ENCODE results near the gene MPZL3.

Gene MPZL3

DNA sequence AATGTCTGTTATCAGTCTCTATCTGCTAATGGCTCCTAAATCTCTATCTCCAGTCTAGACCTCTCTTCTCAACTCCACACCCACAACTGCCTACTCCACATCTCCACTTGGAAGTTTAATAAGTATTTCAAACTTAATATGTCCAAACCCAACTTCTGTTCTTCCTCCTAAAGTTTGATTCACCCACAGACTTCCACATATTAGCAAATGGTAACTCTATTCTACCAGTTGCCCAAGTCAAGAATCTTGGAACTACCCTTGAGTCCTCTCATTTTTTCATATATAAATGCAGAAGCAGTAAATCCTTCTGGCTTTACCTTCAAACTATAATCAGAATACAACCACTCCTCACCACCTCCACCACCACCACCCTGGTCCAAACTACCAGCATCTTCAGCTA, 20.7 kb downstream of the MPZL3 start:
- DNase-seq (ENCODE audit: low spot score) = no peak

DNA sequence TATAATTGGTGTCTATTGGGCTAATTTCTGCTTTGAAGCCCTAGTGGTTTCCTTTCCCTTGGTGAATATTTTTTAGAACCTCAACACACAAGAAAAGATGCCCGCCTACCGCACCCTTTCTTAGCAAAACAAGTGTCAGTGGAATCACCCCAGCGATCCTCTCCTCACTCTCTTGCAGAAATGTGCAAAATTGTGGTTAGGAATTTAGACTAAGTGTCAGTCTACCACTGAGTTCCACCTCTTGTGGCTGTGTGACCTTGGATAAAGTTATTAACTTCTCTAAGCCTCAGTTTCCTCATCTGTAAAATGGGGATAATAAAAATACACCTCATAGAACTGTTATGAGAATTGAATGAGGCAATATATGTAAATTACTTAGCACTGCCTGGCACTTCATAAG, 22.1 kb downstream of the MPZL3 start:
- DNase-seq (ENCODE audit: low spot score) = no peak

GRCh38 chr11:118229274-118229847, 22.8 kb downstream of the MPZL3 start:
- no peak for DNase-seq (ENCODE audit: low spot score)

GRCh38 chr11:118227865-118228785, 24.0 kb downstream of the MPZL3 start:
- no peak for DNase-seq (ENCODE audit: low spot score)

DNA sequence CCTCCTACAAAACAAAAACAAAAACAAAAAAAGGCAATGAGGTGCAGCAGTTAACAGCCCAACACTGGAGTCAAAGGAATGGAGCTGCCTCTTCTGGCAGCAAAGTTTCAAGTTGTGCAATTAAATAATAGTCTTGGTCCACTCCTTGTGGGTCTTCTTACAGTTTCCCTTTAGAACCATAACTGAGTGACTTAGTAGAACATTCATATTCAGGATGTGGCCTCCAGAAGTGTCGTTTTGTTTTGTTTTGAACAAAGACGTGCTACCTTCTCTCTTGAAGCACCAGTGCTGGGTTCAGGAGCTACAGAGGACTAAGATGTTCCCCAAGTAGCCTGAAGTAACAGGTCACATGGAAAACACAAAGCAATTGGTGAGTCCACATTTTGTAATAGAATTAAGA, 25.4 kb downstream of the MPZL3 start:
- no peak for DNase-seq (ENCODE audit: low spot score)

- DNase-seq (ENCODE audit: low spot score) = no peak
Observed at GRCh38 chr11:118226296-118226695, 25.9 kb downstream of the MPZL3 start.

DNA sequence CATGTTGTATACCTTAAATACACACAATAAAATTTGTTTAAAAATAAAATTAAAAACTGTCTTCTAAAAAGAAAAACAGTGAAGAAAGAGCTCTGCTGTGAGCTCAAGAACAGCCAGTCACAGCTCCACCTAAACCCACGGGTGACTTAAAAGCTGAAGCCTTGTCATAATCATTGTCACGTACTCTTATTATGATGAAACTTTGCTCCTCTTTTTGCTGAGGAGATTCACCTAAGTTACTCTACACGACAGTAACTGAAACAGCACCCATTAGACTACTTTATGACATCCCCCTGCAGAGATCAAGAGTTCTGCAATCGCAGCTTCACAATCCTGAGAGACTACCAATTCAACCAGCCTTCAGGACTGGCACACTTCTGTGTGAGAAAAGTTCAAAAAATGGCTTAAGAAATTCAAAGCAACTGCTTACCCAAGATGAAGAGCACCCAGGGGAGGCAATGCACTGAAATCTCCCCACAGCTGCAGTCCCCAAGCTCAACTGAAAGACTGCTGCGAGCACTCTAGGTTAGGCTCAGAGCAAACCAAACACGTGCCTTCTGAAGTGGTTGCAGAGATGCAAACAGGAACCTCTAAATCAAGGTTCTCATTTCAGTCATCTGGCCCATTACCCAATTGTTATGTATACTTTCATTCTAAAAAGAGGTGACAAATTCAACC, 27.5 kb downstream of the MPZL3 start, which contains the start of gene JAML:
JAML (minus strand) TSS at position 501 of the 678 bp plus-strand sequence. CDS start 10,145 bp downstream, outside the sequence.
- no peak for DNase-seq (ENCODE audit: low spot score)

- DNase-seq (ENCODE audit: low spot score) = no peak
Observed at GRCh38 chr11:118223992-118224391, 28.2 kb downstream of the MPZL3 start.

GRCh38 chr11:118223570-118223969, 28.6 kb downstream of the MPZL3 start:
- DNase-seq (ENCODE audit: low spot score) = no peak

GRCh38 chr11:118222437-118222836, 29.7 kb downstream of the MPZL3 start:
- no peak for DNase-seq (ENCODE audit: low spot score)

GRCh38 chr11:118221419-118221818, 30.7 kb downstream of the MPZL3 start:
- DNase-seq (ENCODE audit: low spot score) = no peak

- no peak for DNase-seq (ENCODE audit: low spot score)
Observed at GRCh38 chr11:118219732-118220131, 32.4 kb downstream of the MPZL3 start.

DNA sequence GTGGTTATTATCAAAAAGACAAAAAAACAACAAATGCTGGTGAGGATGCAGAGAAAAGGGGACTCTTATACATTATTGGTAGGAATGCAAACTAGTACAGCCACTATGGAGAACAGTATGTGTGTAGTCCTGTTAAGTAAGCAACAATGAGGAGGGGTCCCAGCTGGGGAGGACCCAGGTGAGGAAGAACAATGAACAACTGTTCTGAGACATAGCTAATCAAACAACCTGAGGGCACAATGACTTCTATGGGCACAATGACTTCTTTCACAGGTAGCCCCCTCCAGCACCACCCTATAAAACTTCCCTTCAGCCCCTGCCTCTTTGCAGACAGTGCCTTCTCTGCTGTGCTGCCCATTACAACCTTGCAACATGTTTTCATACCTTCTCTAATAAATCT, 32.9 kb downstream of the MPZL3 start:
- no peak for DNase-seq (ENCODE audit: low spot score)

- DNase-seq (ENCODE audit: low spot score) = no peak
Observed at GRCh38 chr11:118217575-118217974, 34.6 kb downstream of the MPZL3 start.

DNA sequence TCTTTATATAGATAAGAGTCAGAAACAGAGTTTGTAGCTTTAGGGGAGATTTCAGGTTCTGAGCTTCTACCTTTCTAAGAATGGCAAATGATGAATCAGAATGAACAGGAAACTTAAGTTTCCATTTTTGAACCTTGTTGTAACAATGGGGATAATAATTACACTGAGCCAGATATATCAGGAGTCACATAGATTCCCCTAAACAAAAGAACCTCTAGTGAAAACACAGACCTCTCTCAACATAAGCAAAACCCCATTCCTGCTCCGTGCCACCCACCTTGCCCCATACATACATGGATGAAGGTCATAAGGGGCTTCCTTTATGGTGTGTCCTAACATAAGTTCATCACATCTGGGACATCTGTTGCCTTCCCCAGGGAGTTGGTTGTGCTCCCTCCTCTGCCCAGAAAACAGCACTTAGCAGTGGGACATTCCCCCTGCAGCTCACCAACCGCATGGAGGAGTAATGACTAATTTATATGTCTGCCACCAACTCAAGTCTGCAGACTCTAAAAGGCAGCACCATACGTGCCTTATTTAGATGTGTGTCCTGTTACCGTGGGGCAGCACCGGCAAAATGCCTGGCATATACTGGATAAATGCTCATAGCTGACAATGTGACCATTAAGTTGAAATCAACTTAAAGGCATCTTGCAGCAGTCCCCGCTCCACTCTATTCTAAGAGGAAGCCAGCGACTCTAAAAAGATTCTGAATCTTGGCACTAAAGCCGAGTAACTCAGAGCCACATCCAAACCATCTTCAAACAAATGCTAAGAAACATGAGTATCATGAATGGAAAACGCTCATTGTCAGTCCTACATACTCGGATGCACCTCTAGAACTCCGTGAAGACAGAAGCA, 35.3 kb downstream of the MPZL3 start:
- DNase-seq (ENCODE audit: low spot score) = no peak

- no peak for DNase-seq (ENCODE audit: low spot score)
Observed at GRCh38 chr11:118215765-118216164, 36.4 kb downstream of the MPZL3 start.

- no peak for DNase-seq (ENCODE audit: low spot score)
Observed at GRCh38 chr11:118215262-118215661, 36.9 kb downstream of the MPZL3 start.

- no peak for DNase-seq (ENCODE audit: low spot score)
Observed at GRCh38 chr11:118214210-118214914, 37.8 kb downstream of the MPZL3 start.

DNA sequence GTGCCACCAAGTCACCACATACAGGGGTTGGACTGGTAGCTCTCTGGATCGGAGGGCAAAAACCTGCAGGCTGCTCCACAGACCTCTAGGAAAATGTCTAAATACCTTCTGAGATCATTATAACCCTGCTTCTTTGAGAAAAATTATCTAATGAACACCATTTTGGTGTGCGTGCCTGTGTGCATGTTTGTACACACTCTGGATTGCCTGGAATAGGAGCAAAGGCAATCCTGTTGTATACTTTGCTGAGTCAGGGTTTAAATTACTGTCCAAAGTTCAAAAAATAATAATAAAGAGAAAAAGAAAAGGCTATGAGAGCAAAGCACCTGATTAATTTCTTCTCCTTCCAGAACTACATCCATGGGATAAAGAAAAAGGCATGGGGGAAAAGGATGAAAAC, 38.4 kb downstream of the MPZL3 start:
- DNase-seq (ENCODE audit: low spot score) = no peak

GRCh38 chr11:118213201-118213600, 39.0 kb downstream of the MPZL3 start:
- no peak for DNase-seq (ENCODE audit: low spot score)

GRCh38 chr11:118212781-118213191, 39.4 kb downstream of the MPZL3 start:
- DNase-seq (ENCODE audit: low spot score) = no peak
